Breast epithelium (tissue), 3 donors: Measurements from ENCODE around the gene LDAH.

Experiments used
- CTCF ChIP-seq, 3 donors: fragments of 450-650 bp; IDR thresholded peaks; one replicate each; pipeline ENCODE4 v1.5.1; 2016 to 2017; ENCODE audit warnings: antibody characterized with exemption in 3 of 3, mild to moderate bottlenecking in 3 of 3, moderate library complexity in 3 of 3
- POLR2A ChIP-seq: fragments of 450-650 bp; IDR thresholded peaks from one replicate; pipeline ENCODE4 v1.6.1; 2016; ENCODE audit warnings: antibody characterized with exemption, mild to moderate bottlenecking, moderate library complexity

- TF ChIP-seq CTCF (IDR thresholded peaks at IDR 0.05), result no peak
- no peak for TF ChIP-seq POLR2A
Observed at GRCh38 chr2:20737505-20737904, 85.4 kb downstream of the LDAH start.
